ENCODE data around the gene VPS37B.

Gene VPS37B

DNA sequence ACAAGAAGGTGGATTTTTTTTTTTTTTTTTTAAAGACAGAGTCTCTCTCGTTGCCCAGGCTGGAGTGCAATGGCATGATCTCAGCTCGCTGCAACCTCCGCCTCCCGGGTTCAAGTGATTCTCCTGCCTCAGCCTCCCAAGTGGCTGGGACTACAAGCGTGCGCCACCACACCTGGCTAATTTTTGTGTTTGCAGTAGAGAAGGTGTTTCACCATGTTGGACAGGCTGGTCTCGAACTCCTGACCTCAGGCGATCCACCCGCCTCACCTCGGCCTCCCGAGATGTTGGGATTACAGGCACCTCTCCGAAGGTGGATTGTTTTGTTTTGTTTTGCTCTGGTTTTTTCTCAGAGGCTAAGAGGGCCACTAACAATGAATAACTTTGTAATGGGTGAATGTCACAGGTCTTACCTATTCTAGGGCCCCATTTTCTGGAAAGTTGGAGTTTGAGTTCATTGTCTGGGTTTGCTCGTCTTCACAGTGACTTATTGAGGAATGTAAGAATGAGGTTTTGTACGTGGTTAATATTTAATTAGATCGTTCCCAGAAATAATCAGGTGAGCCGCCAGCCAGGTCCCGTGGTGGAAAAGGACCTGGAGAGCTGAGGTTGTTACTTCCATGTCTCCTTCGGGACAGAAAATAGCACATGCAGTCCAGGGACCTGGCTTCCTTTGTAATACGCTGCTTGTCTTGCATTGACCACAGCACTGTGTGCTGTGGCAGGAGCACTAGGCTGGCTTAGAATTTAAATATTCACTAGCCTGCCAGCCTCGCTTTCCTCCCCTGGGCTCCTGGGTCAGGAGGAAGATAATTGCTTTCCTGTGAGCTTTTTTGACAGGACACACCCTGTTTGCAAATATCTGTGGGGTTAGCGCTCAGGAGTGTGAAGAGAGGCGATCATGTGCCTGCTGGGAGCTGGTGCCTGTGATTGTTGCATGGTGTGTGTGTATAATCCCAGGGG lies 58.3 kb downstream of the VPS37B start:
- DNase-seq, result peak; percentile 92 to 95

DNA sequence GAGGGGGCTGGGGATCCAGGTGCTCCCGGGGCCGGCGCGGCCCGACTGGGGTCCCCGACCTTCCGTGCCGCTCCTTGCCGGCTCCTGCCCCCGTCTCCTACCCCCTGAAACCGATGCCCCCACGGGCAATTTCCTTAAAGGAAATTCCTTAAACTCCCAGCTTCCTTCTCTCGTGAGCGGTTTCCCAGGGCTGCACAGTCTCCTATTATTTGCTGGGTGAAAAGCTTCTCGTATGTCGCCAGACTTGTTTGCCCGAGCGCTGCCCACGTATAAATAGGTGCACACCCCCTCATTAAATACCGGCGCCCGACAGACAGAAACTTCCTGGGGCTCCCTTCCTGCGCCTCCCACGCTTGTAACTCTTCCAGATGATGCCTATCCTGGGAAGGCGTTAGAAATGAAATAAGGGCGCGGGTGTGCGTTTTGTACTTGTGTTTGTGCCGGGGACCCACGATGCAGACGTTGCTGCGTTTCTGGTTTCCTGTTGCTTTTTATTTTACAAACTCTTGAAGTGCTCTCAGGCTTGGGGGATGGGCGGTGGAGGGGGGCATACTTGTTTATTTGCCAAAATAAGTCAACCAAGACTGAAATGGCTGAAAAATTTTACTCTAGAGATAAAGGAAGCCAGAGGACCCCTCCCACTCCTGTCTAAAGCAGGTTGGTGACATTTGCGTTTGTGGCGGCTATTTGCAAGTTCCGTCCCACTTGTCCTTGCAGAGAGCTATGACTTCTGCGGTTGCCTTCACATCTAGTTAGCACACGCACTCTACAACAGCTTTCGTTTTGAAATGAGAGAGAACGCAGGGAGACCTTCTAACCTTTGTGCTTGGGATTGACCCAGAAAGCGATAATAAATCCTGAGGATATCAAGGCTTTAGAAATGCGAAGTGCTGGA lies 59.6 kb downstream of the VPS37B start:
- DNase-seq, result peak; percentile 35 to 62

DNA sequence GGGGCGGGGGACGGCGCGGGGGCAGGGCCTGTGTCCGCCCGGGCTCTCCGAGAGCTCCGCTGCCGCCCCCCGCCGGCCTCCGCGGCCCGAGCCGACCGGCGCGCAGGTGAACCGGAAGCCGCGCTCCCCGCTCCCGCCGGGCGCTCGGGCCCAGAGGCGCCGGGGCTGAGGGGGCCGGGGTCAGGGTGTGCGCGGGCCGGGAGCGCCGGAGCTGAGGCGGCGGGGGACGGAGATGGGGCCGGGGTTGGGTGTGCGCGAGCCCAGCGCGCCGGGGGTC lies 60.2 kb downstream of the VPS37B start:
- peak in 1 of 2 experiments; percentile 73 for DNase-seq

GRCh38 chr12:122834921-122835749 lies 60.8 kb downstream of the VPS37B start, which contains the start of gene HIP1R:
HIP1R (plus strand) TSS chr12:122835457; CDS start chr12:122835551, 94 bp downstream.
- peak in 1 of 2 experiments; percentile 73 for DNase-seq

GRCh38 chr12:122834104-122834920 lies 61.6 kb downstream of the VPS37B start:
- peak; percentile 77 to 86 for DNase-seq

DNA sequence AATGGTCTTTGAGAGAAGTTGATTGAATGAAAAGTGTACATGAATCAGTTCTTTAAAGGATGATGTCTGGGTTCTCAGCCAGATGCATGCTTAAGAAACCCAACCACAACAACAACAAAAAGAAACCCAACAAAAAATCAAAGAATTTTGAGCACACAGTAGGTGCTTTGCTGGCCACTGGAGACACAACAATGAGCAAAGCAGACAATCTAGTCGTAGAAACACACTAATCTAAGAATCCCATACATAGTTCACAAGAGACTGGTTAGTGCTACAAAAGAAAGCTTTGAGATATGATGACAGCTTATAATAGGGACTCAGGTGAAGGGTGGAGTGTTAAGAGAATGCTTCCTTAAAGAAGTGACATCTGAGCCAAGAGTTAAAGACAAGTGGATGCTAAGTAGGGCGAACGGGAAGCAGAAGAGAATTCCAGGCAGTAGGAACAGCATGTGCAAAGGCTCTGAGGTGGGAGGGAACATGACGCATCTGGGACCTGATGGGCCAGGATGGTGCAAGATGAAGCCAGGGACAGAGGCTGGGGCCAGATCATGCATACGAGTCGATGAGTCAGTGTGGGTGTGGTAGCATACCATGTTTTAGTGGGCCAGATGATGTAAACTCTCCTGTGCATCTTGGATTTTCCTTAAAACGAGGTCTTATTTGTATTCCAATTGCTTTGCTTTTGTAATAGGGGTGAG lies 65.3 kb downstream of the VPS37B start:
- no peak for DNase-seq

GRCh38 chr12:122827258-122827657 lies 68.7 kb downstream of the VPS37B start:
- DNase-seq, result peak; percentile 49 to 75

GRCh38 chr12:122825773-122826724 lies 69.9 kb downstream of the VPS37B start:
- DNase-seq, result peak; percentile 56 to 75

- no peak for DNase-seq
These were observed 72.5 kb downstream of the VPS37B start for GRCh38 chr12:122823429-122823828.

DNA sequence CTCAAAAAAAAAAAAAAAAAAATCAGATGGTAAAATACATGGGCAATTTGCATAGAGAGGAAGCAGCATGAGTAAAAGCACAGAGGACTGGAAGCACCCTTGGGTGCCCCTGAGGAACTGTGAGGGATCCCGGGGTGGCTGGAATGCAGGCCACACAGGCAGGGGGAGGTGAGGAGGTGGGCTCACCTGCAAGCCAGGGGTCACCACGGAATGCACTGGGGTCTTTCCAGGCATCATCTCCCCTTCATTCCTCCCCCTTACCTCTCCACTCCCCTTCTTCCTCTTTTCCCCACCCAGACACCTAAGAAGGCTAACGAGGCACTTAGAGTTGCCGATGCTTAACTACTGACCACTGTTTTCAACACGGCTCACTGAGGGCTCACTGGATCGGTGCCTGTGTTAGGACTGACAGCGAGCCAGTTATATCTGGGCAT lies 75.1 kb downstream of the VPS37B start:
- DNase-seq, result peak in 1 of 2 experiments; percentile 32

- DNase-seq, result no peak
These were observed 75.8 kb downstream of the VPS37B start for GRCh38 chr12:122820138-122820537.

- no peak for DNase-seq
These were observed 76.6 kb downstream of the VPS37B start for GRCh38 chr12:122819209-122819785.
